CD1c-positive myeloid dendritic cell (primary cell): ENCODE data around the gene SKI.

Experiments
- DNase-seq: peaks from one replicate; pipeline ENCODE4 v3.0.0-alpha.2; 2016; ENCODE audit errors: extremely low spot score

Gene SKI

DNA sequence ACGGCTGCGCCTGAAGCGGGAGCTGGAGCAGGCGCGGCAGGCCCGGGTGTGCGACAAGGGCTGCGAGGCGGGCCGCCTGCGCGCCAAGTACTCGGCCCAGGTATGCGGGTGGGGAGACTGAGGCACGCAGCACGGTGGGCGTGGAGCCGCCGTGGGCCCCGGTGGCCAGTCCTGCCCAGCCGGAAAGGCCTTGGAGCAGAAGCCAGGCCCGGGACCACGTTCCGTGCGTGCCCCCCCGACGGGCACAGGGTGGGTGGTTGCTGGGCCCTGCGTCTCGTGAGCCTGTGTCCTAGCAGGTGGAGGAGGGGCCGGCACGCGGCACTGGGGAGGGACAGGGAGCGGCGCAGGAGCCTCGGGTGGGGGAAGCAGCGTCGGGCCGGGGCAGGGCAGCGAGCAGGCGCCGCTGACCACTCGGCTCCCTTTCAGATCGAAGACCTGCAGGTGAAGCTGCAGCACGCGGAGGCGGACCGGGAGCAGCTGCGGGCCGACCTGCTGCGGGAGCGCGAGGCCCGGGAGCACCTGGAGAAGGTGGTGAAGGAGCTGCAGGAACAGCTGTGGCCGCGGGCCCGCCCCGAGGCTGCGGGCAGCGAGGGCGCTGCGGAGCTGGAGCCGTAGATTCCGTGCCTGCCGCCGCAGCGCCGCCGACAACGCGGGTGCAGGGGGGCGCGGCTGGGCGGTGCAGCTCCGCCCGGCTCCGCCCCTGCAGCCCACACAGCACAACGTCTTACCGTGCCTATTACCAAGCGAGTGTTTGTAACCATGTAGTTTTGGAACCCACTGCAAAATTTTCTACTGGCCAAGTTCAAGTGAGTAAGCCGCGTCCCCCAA is 78.2 kb downstream of the SKI start:
- no peak for DNase-seq

- DNase-seq = no peak
Observed at GRCh38 chr1:2307064-2307605, 79.0 kb downstream of the SKI start.

DNA sequence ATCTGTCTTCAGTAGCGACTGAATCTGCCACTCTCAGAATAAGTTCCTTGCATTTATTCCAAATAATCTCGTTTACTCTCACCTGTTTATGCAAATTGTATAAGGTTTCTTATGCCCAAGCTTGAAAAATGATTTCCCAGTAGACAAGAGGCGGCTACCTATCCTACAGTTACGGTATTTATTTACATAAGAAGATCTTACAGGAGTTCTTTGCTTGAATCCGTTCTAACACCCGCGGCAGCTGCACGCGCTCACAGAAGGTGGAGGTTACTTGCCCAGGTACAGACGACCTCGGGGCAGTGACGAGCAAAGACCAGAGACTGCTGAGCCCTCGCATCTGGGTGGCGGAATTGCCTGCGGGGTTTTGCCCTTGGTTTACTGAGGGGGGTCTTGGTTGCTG is 79.9 kb downstream of the SKI start:
- DNase-seq = no peak

DNA sequence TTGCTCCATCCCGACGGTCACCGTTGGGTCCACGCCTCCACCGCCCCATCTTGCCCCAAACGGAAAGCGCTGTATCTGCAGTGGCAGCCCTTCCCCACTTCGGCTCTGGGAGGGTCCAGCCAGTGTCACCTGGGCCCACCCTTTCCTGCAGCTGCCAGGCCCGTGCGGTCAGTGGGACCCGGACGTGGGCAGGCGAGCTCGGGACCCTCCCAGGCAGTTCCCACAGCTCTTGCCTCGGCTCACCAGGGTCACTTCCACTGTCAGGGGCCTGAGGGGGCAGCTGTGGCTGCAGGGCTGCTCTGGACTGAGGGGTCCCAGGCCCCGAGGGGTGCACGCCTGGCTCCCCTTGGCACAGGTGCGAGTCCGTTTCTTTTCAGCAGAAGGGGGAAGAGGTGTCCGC is 80.7 kb downstream of the SKI start:
- no peak for DNase-seq

GRCh38 chr1:2310332-2311183 is 82.4 kb downstream of the SKI start:
- DNase-seq = no peak

- peak; percentile 42 for DNase-seq
Observed at GRCh38 chr1:2311184-2312032, 83.3 kb downstream of the SKI start.

DNA sequence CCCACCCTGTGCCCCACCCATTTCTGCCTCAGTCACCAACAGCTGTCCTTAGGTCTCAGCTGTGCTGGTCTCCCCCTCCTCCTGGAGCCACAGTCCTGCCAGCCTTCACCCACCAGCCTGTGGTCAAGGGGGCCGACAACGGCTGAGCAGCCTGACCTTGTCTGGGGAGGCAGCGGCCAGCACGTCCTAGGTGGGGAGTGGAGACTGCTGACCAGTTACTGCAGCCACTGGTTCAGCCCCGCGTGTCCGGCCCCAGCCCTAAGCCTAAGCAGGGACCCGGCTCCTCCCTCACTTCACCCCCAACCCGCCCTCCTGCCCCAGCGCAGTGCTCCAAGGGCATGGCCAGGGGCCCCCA is 84.0 kb downstream of the SKI start:
- DNase-seq = no peak

DNA sequence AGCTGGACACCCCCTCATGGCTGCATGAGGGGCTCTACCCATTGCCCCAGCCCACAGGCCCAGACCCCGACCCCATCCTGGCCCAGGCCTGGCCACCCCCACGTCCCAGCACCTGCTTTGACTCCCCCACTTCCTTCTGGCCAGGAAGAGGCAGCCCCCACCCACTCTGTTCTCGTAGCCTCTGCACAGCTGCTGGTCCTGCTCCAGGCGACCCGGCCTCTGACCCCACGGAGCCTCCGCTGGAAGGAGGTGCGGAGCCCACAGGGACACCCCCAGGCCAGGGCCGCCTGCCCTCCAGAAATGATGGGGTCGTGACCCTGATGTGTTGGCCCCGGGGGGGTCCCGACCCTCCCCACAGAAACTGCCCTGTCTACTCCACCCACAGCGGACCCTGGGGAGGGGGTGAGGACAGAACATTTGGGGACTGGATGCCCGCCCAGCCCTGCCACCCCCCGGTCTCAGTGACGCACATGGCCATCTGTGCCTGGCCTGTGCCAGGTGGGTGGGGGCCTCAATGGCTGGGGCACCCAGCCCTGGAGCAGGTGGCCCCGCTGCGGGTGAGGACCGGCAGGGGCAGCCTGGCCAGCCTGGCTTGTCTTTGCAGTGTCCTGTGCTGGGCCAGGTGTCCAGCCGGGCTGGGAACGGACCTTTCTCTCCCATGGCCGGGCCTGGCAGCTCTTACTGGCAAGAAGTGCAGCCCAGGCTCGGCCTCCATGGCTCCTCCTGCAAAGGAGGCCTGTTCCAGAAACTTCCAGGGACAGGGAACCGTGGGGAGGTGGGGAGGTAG is 84.6 kb downstream of the SKI start:
- no peak for DNase-seq

GRCh38 chr1:2313651-2314261 is 85.6 kb downstream of the SKI start:
- DNase-seq = peak; percentile 58

DNA sequence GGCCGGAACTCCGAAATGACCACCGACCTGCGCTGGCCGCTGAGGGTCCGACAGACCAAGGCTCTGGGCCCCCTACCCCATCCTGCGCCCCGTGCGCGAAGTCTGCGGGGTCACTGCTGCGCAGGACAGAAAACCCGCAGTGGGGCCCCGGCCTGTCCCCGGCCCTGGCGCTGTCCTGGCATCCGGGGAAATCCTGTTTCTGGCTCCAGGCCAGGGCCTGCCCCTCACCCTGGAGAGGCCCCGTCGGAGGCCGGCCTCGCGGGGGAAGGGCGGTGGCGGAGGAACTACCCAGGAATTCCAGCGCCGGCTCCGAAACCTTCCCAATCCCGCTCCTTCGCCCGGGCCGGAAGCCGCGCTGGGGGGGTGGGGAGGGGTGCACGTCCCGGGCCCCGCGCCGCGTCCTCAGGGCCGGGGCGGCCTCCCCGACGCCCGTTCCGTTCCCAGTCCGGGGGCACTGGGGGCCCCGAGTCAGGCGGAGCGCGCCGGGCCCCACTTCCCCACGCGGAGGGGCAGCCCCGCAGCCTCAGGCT is 86.2 kb downstream of the SKI start:
- peak; percentile 59 for DNase-seq

DNA sequence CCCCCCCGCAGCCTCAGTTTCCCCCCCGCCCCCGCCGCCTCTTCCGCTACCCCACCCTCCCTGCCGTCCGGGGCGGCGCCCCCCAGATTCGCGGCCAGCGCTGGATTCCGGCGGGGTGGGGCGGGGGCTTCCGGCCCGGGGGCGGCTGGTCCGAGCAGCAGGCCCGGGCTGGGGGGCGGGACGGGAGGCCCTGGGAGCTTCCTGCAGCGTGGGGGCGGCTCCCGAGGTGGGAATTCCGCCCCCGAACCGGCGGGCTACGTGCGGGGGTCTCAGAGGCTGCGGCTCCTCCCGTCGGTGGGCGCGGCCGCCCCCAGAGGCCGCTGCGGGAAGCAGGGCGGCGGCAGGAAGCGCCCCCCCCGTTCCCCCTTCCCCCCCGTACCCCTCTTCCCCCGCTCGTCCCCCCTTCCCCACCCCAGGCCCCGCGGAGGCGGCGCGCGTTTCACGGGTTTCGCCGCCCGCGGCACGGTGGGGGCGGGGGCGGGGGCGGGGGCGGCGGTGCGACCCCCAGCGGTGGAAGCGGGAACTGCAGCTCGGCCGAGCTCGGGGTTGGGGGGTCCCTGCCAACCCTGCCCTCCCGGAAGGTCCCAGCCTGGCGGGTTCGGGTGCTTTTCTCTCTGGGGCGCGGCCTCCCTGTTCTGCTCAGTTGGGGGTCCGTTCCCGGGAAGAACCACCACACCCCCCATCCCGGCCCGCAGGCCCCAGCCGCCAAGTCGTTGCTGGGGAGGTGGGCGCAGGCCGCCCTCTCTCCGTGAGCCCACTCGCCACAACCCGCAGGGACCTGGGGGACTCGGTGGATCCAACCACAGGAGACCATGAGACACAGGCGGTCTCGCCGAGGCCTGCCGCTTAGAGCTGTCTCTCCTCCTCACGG is 86.9 kb downstream of the SKI start:
- peak; percentile 48 for DNase-seq

DNA sequence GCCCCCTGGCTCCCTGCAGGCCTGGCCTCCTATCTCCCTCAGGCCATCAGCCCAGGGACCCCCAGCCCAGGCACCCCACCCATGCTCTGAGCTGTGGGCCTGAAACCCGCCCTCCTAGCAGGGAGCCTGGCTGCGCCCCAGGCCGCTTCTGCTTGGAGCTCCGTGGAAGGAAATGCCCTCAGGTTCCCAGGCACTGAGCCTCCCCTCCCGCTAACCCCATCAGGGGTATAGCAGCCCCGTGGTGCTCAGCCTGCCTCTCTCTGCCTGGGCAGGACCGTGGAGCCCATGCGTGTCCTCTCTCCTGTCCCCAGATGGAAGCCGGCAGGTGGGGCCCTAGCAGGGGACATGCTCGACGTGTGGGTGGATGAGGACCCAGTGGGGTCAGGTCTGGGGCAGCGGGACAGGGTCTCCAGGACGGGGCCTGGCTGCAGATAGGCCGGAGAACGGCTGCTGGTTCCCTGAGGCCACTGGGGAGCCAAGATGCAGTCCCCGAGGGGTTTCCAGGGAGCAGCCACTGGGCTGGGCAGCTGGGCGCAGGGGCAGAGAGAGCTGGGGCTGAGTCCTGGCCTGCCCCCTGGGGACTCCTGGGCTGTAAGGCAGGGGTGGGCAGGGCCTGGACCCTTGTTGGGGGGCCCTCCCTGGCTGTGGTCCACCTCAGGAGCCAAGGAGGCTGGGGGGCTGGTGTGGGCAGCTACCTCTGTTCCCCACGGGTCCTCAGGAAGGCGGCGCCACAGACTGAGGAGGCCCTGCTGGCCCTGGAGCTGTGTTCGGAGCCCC is 87.7 kb downstream of the SKI start:
- no peak for DNase-seq

GRCh38 chr1:2316451-2316961 is 88.4 kb downstream of the SKI start:
- DNase-seq = peak; percentile 34

DNA sequence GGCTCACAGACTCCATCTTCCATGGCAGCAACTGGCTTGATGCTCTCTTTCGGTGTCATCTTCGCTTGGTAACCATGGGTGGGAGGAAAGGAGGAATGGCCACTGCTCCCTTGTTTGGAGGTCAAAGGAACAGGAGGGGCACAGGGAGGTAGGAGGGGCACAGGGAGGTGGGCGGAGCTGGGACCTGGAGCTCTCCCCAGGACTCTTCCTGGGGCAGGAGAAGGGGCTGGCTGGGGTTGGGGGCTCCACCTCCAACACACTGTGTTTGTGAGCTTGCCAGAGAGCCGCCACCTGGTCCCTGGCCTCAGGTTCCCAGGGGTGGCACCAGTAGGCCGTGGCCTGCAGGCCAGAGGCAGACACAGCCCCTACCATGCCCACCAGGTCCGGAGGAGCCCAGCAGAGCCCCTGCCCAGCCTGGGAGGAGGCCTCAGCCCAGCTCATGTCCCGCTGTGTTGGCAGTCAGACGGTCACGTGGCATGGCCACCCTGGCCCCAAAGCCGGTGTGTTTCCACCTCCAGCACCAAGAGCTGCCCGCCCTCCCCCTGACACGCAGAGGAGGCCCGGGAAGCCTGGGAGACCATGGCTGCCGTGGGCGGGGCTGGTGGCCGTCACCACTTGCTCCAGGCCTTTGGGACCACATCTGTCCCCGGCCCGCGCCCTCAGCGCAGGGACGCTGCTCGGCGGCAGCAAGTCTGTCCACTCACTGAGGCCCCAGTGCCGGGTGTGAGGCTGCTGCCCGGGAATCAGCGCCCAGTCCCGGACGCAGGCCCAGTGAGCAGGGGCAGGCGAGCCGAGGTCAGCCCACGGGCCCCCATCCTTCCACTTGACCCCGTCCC is 89.3 kb downstream of the SKI start:
- DNase-seq = no peak

DNA sequence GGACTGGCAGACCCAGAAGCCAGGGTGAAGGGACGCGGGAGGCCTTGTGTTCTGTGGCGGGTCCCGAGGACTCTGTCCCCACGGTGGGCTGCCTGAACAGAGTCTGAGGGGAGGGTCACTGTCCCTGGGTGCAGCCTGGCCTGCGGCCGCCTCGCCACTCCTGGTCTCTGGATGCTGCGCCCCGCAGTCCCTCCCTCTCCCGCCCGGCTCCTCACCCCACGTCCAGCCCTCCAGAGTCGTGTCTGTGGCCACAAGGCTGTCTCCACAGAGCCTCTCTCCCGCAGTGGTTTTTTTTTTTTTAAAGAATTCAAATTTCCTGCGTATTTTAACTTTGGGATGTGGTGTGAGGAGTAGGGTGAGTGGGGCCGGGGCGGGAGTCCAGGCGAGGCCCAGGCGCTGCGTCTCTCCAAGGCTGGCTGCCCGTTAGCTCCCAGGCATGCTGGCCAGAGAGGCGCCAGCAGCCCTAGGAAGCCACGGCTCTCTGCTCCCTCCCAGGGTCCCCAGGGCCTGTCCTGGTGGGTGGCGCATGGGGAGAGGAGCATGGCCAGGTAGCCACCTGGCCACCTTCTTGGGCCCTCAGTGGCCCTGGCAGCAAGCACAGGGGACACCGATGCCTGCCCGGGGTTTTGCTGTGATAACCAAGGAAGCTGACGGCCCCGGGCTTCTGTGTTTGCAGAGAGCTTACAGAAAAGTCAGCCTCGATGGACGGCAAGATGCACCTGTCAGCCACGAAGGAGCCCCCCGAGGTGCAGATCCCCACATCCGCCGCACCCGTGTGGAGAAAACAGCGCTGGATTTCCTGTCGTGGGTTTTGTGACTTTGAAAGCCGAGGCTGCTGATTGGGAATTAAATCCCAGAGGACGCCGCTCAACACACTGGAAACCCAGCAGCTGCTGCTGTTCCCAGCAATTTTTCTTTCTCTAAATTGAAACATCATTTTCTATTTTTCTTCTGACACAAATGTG is 90.5 kb downstream of the SKI start:
- DNase-seq = no peak

DNA sequence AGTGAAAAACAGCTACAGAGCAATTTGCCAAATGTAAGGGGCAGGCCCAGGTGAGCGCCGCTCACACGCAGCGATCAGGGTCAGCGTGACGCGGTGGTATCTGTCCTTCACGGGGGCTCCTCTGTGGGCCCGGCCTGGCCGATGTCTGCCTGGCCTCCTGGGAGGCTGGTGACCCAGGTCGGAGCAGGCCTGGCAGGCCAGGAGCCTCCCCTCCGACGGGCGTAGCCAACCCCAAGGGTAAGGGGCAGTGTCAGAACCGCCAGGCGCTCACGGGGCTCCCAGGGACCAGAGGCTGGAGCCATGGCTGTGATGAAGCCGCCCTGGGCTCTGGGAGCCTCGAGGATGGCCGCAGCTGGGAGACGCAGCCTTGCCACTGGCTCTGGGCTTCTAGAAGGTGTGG is 91.2 kb downstream of the SKI start:
- no peak for DNase-seq
